HepG2 (cell line): ENCODE data around the gene FSTL1. TPM values are rescaled to one million over a fixed set of nuclear protein-coding genes. Genes with fewer than 3 reads are reported as not detected.

Source experiments
- BRD4 ChIP-seq: sonication (generic); formaldehyde crosslinking; IDR thresholded peaks from 2 replicates; pipeline ENCODE4 v1.4.0; 2020; ENCODE audit warnings: missing genetic modification reagents
- CBX2 ChIP-seq, 2 experiments: fragments of 200-600 bp in 1 of 2; sonication (generic); formaldehyde crosslinking in 1 of 2; IDR thresholded peaks; 2 replicates each; pipeline versions ENCODE4 v1.7.0 to v1.8.1; 2018 to 2022; ENCODE audit warnings: low read depth in 2 of 2, low read length in 1 of 2, mild to moderate bottlenecking in 1 of 2, missing genetic modification reagents in 1 of 2
- ELF3 ChIP-seq: IDR thresholded peaks from 2 replicates; pipeline ENCODE4 v1.6.1; 2016; ENCODE audit warnings: missing genetic modification reagents, missing compliant biosample characterization
- HMG20A ChIP-seq: IDR thresholded peaks from 2 replicates; pipeline ENCODE4 v1.6.1; 2016; ENCODE audit warnings: borderline replicate concordance
- NFIB ChIP-seq: sonication (generic); formaldehyde crosslinking; IDR thresholded peaks from 2 replicates; pipeline ENCODE4 v1.9.0; 2021; ENCODE audit warnings: missing genetic modification reagents, mild to moderate bottlenecking, borderline replicate concordance
- PAWR ChIP-seq: sonication (generic); formaldehyde crosslinking; IDR thresholded peaks from 2 replicates; pipeline ENCODE4 v1.4.0; 2020; ENCODE audit warnings: missing genetic modification reagents, mild to moderate bottlenecking, borderline replicate concordance
- POGZ ChIP-seq: sonication (generic); formaldehyde crosslinking; IDR thresholded peaks from 2 replicates; pipeline ENCODE4 v1.4.0; 2020; ENCODE audit warnings: mild to moderate bottlenecking, missing genetic modification reagents
- PTBP1 ChIP-seq: fragments of 200-400 bp; formaldehyde crosslinking; IDR thresholded peaks from 2 replicates; pipeline ENCODE4 v1.6.1; 2018; ENCODE audit warnings: low read length, low read depth; ENCODE audit not compliant: poor library complexity, severe bottlenecking
- RARA ChIP-seq: IDR thresholded peaks from 2 replicates; pipeline ENCODE4 v1.6.1; 2016; ENCODE audit warnings: missing genetic modification reagents, missing compliant biosample characterization
- SNAPC2 ChIP-seq: sonication (generic); formaldehyde crosslinking; IDR thresholded peaks from 2 replicates; pipeline ENCODE4 v1.8.1; 2022; ENCODE audit warnings: mild to moderate bottlenecking, missing genetic modification reagents
- SRY ChIP-seq: sonication (generic); formaldehyde crosslinking; IDR thresholded peaks from 2 replicates; pipeline ENCODE4 v1.8.0; 2022; ENCODE audit warnings: mild to moderate bottlenecking, missing genetic modification reagents
- ZFP82 ChIP-seq: sonication (generic); formaldehyde crosslinking; IDR thresholded peaks from 2 replicates; pipeline ENCODE4 v1.5.1; 2020; ENCODE audit warnings: mild to moderate bottlenecking, missing genetic modification reagents, borderline replicate concordance
- ZNF101 ChIP-seq: sonication (generic); formaldehyde crosslinking; IDR thresholded peaks from 2 replicates; pipeline ENCODE4 v1.4.0; 2020; ENCODE audit warnings: mild to moderate bottlenecking, low read depth, missing genetic modification reagents, borderline replicate concordance
- ZNF263 ChIP-seq: sonication (generic); formaldehyde crosslinking; IDR thresholded peaks from 2 replicates; pipeline ENCODE4 v1.4.0; 2020; ENCODE audit warnings: missing genetic modification reagents
- ZNF264 ChIP-seq: sonication (generic); formaldehyde crosslinking; IDR thresholded peaks from 2 replicates; pipeline ENCODE4 v1.4.0; 2020; ENCODE audit warnings: missing genetic modification reagents
- ZNF33A ChIP-seq: sonication (generic); formaldehyde crosslinking; IDR thresholded peaks from 2 replicates; pipeline ENCODE4 v1.5.1; 2020; ENCODE audit warnings: missing genetic modification reagents, mild to moderate bottlenecking, moderate library complexity, borderline replicate concordance
- ZNF432 ChIP-seq: sonication (generic); formaldehyde crosslinking; IDR thresholded peaks from 2 replicates; pipeline ENCODE4 v1.5.0; 2020; ENCODE audit warnings: missing genetic modification reagents, mild to moderate bottlenecking, borderline replicate concordance
- ZNF746 ChIP-seq: sonication (generic); formaldehyde crosslinking; IDR thresholded peaks from 2 replicates; pipeline ENCODE4 v1.8.0; 2022; ENCODE audit warnings: mild to moderate bottlenecking, missing genetic modification reagents
- ZNF773 ChIP-seq: sonication (generic); formaldehyde crosslinking; IDR thresholded peaks from 2 replicates; pipeline ENCODE4 v1.4.0; 2020; ENCODE audit warnings: missing genetic modification reagents, borderline replicate concordance
- ZSCAN20 ChIP-seq: sonication (generic); formaldehyde crosslinking; IDR thresholded peaks from 2 replicates; pipeline ENCODE4 v1.4.0; 2020; ENCODE audit warnings: missing genetic modification reagents, mild to moderate bottlenecking, borderline replicate concordance
- polyA plus RNA-seq, 8 experiments: library from polyadenylated mRNA; depleted of rRNA in 3 of 8; stranded (reverse) in 7 of 8; unstranded in 1 of 8; fragments of >200 nt; fragmentation: Illumina TruSeq in 4 of 8; extraction: Trizol in 4 of 8; gene quantifications; 2 replicates each; pipeline versions ENCODE4 v1.2.1 to v1.2.3, GENCODE V29; 2011 to 2016; ENCODE audit warnings: low read depth in 4 of 8, missing spikeins in 1 of 8, mixed read lengths in 1 of 8; ENCODE audit not compliant: insufficient read depth in 1 of 8
- total RNA-seq, 5 experiments: library from RNA; depleted of rRNA; stranded (reverse); fragments of >200 nt; fragmentation: Illumina TruSeq; extraction: Trizol; gene quantifications; 2 replicates each; pipeline ENCODE4 v1.2.3, GENCODE V29; 2016; ENCODE audit warnings: low read depth in 1 of 5
- TF ChIP-seq, protein P1 (sequence below): sonication (generic); formaldehyde crosslinking; conservative IDR thresholded peaks from 2 replicates; pipeline ENCODE4 v1.8.0; 2022; ENCODE audit warnings: missing genetic modification reagents
- TF ChIP-seq, protein P2 (sequence below): sonication (generic); formaldehyde crosslinking; IDR thresholded peaks from 2 replicates; pipeline ENCODE4 v1.5.0; 2020; ENCODE audit warnings: missing genetic modification reagents
- TF ChIP-seq, protein P3 (sequence below): sonication (generic); formaldehyde crosslinking; IDR thresholded peaks from 2 replicates; pipeline ENCODE4 v1.8.0; 2022; ENCODE audit warnings: mild to moderate bottlenecking, missing genetic modification reagents; ENCODE audit not compliant: insufficient replicate concordance

FSTL1 gene
- total and polyA plus RNA-seq, 2 of the 13 experiments (the other 11 are each of a cell fraction or from before 2014, with no cell fraction given): 0.07 to 0.29 TPM

DNA sequence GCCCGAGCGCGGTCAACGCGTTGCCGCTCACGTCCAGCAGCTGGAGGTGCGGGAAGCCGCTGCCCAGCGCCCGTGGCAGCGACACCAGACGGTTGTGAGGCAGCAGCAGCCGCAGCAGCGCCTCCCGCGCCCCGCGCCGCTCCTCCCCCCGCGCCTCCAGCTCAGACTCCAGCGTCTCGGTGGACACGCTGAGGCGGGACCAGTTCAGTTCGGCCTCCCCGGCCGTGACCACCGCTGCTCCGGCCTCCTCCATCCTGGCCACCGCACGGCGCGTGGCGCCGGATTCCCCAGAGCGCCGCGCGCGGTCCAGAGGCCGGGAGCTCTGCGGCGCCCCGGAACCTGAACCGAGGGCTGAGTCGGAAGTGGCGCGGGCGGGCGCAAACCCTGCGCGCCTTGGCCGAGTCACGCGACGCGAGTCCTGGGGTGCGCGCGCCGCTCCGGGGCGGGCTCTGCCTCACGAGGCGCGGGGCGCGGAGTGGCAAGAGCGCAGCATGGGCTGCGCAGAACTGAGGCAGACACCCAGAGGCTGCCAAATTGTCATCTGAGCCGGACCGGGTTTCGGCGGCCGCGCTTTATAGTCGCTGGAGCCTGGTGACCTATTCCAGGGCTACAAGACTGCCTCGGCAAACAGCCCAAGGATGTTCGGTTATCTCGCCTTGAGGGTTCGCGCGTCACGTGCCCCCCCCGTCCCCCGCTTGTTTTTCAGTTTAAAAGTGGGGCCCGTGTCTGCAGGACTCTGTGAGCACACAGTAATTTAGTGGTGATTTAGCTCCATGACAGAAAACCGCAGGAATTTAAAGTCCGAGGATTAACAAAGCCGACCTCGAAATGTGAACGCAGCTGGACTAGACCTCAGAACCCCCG lies 101.6 kb downstream of the FSTL1 start, which contains the start of gene LRRC58 (continued):
- TF ChIP-seq SRY: peak; percentile 86; the same call in 1 of the 2 replicates
- no peak for TF ChIP-seq PTBP1
- no peak for TF ChIP-seq NFIB (CRISPR knock-in tag)
- peak; percentile 35; the same call in 1 of the 2 replicates for TF ChIP-seq RARA (CRISPR knock-in tag)
- TF ChIP-seq POGZ (CRISPR knock-in tag): peak; percentile 23; the same call in 1 of the 2 replicates
- 0 out of 2 replicates have a peak, but pooled peaks have one; percentile 70 for TF ChIP-seq ZNF101 (CRISPR knock-in tag)
- no peak for TF ChIP-seq HMG20A (CRISPR knock-in tag)
- peak; percentile 72; the same call in 1 of the 2 replicates for TF ChIP-seq ZNF33A (CRISPR knock-in tag)
- TF ChIP-seq, protein P1, sequence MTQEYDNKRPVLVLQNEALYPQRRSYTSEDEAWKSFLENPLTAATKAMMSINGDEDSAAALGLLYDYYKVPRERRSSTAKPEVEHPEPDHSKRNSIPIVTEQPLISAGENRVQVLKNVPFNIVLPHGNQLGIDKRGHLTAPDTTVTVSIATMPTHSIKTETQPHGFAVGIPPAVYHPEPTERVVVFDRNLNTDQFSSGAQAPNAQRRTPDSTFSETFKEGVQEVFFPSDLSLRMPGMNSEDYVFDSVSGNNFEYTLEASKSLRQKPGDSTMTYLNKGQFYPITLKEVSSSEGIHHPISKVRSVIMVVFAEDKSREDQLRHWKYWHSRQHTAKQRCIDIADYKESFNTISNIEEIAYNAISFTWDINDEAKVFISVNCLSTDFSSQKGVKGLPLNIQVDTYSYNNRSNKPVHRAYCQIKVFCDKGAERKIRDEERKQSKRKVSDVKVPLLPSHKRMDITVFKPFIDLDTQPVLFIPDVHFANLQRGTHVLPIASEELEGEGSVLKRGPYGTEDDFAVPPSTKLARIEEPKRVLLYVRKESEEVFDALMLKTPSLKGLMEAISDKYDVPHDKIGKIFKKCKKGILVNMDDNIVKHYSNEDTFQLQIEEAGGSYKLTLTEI (CRISPR knock-in tag): no peak
- TF ChIP-seq ZNF264 (CRISPR knock-in tag): peak; percentile 73; the same call in 1 of the 2 replicates
- TF ChIP-seq ZNF746 (CRISPR knock-in tag): no peak; the same call in 1 of the 2 replicates
- TF ChIP-seq, protein P2, sequence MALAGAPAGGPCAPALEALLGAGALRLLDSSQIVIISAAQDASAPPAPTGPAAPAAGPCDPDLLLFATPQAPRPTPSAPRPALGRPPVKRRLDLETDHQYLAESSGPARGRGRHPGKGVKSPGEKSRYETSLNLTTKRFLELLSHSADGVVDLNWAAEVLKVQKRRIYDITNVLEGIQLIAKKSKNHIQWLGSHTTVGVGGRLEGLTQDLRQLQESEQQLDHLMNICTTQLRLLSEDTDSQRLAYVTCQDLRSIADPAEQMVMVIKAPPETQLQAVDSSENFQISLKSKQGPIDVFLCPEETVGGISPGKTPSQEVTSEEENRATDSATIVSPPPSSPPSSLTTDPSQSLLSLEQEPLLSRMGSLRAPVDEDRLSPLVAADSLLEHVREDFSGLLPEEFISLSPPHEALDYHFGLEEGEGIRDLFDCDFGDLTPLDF: peak; percentile 93
- TF ChIP-seq SNAPC2 (CRISPR knock-in tag): no peak
- TF ChIP-seq ZFP82: no peak
- peak; percentile 92; the same call in 1 of the 2 replicates for TF ChIP-seq ZSCAN20
- TF ChIP-seq ELF3 (CRISPR knock-in tag): peak; percentile 39; the same call in 1 of the 2 replicates
- TF ChIP-seq ZNF263: peak; percentile 74
- no peak for TF ChIP-seq CBX2 (IDR thresholded peaks at IDR 0.05; ENCODE audit: low read depth, low read length)
- no peak for TF ChIP-seq CBX2 (CRISPR knock-in tag; IDR thresholded peaks at IDR 0.05; ENCODE audit: low read depth)
- 0 out of 2 replicates have a peak, but pooled peaks have one; percentile 78 for TF ChIP-seq PAWR (CRISPR knock-in tag)
- no peak for TF ChIP-seq ZNF432 (CRISPR knock-in tag)
- TF ChIP-seq BRD4 (CRISPR knock-in tag): no peak
- TF ChIP-seq ZNF773 (CRISPR knock-in tag): peak; percentile 82; the same call in 1 of the 2 replicates
- TF ChIP-seq, protein P3, sequence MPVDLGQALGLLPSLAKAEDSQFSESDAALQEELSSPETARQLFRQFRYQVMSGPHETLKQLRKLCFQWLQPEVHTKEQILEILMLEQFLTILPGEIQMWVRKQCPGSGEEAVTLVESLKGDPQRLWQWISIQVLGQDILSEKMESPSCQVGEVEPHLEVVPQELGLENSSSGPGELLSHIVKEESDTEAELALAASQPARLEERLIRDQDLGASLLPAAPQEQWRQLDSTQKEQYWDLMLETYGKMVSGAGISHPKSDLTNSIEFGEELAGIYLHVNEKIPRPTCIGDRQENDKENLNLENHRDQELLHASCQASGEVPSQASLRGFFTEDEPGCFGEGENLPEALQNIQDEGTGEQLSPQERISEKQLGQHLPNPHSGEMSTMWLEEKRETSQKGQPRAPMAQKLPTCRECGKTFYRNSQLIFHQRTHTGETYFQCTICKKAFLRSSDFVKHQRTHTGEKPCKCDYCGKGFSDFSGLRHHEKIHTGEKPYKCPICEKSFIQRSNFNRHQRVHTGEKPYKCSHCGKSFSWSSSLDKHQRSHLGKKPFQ (CRISPR knock-in tag): peak; percentile 82
